NCI-H1436 (cell line): Measurements from ENCODE around the gene BMERB1.
"Not testable (repeated sequence)": the region's sequence is repeated elsewhere in the genome, so short reads cannot be mapped to it uniquely, and the experiment has no call there.

ENCODE experiments used
- DNase-seq: peaks from one replicate; lab custom pipeline; 2025; lab: John Stamatoyannopoulos, UW

BMERB1 gene

DNA sequence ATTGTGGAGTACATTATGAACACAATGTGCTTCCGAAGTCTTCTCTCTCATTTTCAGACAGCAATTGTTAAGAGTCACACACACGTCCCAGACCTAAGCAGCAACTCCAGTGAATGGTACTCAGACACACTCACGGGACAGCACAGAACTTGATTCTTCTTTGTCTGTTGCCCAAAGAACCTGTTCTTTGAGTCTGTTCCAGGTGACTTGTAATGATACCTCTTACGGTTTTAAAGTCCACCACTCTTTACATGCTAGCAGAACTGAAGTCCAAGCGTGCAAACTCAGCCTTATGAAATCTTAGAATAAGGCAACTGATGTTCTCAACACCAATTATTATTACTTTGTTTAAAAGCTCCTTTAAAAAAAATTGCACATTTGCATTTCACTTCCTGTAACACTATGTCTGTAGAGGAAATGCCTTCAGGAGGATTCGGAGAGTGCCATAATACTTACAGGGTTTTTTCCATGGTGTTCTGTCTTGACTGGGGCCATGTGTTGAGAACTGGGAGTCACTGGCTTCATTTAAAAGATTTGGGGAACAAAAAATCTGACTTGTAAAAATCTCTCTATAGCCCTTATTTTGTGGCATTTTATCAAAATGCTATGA, 160.4 kb downstream of the BMERB1 start:
- no peak for DNase-seq

DNA sequence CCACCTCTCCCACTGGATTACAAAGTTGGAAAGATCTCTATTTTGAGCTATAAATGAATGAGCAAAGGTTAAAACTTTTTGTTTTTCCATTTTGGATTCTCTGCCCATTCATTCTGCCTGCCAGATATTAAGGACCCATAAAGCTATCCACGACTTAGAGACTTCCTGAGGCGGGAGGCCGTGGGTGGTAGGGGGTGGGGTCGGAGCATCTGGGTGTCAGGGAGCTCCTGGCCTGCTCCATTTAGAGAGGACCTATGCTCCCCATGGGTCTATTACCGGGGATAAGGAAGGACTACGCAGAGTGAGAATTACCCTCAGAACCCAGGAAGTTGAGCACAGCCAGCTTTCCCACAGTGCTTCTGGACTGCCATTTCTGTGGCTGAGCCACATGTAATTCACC, 162.7 kb downstream of the BMERB1 start:
- DNase-seq, result no peak

DNA sequence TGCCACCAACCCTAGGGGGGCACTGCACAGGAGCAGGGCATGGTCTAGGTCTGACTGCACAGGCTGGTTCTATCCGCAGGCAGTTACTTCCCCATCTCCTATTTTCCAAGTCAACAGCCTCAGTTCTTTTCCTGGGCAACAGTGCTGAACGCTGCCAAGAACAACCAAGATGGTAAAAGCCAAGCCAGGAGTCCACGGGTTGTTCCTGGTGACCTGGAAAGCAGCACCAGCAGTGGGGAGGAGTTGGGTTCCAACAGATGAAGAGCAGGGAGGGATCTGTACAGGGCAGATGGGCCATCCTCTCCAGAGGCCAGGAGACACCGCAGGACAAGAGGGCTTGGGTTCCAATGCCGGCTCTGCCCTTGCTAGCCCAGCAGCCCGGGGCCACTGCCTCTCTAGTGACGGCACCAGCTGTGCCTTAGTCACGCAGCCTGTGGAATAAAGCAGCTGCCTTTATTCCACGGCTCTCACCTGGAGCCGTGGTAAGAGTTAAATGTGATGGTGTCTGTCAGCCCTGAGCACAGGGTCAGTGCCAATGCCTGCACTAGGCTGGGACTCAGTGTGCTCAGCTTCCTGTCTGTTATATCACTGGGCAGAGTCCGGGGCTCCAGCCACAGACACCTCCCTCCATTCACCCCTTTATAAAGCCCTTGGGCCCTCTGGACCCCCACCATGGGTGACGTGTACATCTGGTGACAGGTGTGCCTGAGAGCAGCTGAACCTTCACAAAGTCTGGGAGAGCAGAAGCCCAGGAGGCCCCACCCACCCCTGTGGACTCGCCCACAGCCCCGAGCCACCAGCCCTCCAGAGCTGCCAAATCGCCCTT, 163.6 kb downstream of the BMERB1 start:
- no peak for DNase-seq

DNA sequence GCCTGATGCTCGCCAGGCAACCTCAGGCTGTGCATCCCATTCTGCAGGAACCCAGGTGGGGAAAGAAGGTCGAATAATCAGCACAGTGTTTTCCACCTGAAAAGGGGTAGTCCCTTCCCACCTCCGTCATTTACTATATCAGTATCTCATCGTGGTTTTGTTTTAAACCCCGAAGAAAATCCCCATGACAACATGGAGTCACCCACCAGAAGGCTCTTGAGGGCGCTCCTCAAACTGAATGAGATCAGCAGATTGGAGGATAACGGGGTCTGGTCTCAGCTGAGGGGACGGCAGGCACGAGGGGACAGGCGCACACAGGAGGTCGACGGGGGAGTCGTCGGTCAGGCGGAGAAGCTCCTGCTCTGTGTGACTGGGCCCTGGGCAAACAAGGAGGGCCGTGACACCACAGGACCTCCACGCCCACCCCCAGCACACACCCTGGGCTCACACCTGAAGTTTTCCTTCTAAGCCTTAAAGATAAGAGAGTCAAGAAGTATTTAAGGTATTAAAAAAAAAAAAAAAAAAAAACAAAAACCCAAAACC, 164.3 kb downstream of the BMERB1 start:
- no peak for DNase-seq

DNA sequence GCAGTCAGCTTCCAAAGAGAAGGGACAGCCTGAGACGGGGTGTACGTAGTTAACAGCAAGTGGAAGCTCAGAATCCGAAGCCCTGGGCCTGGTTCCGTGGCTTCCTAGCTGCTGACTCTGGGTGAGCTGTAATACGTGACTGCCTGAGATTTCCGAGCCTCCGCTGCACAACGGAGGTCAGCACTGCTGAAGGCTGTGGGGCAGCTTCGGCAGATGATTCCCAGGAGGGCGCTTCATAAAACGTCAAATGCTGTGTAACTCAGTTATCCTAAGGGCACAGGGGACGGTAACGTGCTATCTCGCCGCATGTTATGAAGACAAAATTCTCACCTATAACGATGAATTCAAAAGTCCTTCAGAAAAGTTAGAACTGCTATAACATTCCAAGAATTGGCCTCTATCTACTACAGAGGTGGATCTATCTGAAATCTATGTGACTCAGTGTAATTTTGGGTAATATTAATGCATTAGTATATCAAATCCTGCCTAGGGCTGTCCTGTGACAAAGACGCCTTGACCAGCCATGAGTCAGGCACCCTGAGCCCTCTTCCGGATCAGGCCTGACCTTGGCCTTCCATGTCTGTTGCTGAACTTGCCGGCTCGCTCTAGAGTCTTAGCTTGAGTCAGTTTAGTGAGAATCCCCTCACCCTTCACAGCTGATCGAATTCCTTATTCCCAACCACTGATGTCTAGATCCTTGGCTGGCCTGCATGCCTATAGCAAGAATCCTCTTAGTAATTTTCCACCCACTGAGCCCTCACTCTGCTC, 165.1 kb downstream of the BMERB1 start:
- DNase-seq, result no peak

DNA sequence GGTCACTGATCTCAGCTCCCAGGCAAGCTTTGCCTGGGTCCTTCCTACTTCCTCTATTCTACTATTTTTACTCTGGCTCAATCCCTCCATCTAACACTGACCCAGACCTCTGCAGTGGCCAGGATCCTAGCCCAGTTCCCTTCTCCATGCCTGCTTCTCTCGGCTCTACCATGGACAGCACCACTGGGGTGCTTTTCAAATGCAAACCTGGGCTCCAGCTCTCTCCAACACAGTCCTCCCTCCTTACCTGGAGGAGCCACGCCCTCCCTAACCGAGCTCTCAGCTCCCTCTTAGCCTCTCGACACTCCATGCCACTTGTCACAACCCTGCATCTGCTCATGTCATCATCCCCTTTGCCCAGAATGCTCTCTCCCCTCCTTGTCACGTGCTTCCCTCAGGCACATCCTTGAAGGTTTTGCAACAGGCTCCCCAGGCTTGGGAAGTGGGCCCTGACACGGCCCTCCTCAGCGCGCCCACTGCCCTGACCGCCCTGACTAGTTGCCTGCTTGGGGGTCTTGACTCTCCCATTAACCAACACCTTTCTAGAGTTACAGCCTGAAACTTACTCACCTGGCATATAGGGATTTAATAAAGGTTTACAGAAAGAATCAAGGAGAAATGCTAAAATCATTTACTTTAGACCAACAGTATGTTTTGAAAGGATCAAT, 167.0 kb downstream of the BMERB1 start:
- DNase-seq, result no peak

DNA sequence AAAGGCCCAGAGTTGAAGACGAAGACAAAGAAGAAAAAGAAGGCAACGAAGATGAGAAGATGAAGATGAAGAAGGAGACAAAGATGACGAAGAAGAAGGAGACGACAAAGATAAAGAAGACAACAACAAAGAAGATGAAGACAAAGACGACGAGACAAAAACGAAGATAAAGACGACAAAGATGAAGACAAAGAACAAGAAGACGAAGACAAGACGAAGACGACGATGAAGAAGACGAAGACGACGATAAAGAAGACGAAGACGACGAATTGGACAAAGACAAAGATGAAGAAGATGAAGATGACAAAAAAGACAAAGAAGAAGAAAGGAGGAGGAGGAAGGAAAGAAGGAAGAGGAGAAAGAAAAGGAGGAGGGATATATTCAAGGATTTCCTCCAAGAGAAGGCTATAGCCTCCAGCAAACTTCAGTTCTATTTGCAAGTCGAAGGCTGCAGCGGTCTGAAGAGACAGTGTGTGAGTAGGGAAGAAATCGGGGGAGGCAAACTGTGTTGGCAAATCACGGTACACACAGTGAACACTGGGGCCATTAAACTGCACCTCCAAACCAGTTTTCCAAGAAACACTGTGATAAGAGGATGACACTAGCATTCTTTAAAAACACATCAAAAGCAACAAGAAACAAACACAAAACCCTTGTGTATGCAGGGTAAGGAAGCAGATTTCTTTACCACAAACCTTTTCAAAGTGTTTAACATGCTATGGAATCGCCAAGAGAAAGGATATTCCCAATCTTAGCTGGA, 168.1 kb downstream of the BMERB1 start:
- DNase-seq, result no peak

DNA sequence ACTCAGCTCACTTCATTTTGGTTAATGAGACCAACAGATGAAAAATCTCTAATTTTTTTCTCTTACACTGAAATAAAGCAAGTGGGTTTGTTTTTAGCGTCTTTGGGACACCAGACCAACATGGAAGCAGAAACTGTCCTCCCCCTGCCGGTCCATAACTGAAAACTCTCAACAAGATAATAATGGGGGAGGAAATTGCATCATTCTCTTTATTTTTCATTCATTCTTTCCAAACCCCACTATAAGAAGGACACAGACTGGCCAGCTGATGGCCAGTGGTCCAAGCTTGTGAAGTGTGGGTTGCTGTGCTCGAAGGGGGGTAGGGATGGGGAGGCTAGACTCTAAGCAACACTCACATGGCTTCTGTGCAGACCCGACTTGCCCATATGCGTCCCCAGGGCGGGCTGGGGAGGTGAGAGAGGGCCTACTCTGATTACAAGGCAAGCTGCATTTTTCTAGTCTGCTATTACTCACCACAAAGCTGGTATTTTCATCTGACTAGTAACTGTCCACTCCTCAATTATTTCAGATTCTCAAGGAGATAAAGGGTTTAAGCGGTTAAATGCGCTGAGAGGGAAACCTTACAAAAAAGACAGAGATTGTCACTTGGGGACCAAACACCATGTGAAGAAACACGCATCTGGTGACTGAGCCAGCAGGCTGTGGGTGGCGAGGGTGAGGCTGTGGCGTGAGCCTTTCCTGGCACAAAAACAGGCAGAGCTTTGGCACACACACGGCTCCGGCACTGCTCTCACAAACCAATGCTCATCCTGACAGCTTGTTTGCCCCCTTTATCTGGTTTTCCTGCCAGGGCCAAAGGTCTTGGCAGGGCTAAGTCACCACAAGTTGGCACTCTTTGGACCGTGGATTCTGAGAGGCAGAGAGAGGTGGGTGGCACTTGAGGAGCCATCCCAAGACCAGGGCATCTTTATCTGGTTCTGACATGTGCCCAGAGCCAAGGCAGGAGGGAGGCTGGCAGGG, 170.4 kb downstream of the BMERB1 start:
- no peak for DNase-seq

DNA sequence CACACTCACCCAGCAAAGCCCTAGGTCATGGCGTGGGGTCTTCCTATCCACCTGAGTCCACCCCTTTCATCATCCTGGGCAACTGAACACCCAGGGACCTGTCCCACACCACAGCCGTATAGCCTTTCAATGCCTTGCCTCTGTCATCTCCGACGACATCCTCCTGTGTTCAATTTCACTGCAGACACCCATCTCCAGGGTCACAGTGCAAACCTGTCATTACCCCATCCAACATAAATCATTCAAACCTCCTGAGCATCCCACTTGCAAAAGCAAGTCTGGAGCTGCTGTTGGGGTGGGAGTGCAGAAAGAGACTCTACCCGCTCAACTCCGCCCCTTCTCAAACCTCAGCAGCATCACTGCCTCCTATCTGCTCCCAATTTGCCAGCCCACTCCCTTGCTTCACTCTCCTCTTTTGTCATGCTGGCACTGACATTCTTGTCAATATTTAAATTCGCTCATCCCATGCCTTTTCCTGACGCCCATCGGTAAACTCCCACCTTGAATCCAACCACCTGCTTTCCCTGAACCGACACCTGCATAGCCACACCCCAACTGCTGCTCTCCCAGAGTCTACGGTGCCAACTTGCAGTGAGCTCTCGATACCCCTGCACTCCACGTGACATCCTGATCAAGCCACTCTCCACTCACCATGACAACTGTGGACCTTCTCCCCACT, 171.6 kb downstream of the BMERB1 start:
- DNase-seq, result no peak

DNA sequence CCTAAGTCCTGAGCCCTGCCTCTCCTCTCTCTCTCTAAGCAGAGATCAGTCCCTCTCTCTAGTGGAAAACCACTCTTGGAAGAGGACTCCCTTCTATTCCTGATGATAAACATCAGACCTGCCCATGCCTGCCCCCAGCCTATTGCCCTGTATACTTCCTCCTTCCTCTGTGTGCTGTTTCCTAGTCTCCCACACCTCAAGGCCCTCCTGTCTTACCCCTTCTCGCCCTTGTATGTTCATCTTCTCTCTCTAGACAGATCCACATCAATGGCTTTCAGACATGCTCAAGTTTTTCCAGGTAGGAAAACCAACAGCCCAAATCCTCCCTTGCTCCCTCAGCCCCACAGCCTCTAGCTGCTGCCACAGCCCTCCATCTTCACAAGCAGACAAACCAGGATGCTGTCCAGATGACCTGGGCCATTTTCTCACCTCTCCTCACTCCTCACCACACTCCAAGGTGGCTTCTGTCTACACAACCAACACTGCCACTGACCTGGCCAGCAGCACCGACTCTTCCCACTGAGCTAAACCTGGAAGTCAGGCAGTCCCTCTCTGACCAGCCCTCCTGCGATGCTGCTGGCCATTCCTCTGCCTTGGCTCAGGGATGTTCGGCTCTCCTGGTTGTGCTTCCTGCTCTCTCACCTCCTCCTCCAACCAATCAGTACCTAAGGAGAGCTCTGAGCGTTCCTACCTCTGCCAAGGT, 172.3 kb downstream of the BMERB1 start:
- DNase-seq, result no peak

DNA sequence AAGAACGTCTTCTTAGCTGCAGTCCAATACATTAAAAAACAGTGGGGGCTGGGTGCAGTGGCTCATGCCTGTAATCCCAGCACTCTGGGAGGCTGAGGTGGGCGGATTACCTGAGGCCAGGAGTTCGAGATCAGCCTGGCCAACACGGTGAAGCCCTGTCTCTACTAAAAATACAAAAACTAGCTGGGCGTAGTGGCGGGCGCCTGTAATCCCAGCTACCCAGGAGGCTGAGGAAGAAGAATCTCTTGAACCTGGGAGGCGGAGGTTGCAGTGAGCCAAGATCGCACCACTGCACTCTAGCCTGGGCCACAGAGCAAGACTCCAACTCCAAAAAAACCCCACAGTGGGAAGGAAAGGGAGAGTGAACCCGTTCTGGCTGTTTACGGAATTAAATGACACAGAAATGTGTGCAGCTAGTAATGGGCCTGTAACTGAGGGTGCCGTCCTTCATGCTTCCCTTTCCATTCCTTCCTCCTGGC, 172.9 kb downstream of the BMERB1 start:
- not testable (repeated sequence) for DNase-seq

DNA sequence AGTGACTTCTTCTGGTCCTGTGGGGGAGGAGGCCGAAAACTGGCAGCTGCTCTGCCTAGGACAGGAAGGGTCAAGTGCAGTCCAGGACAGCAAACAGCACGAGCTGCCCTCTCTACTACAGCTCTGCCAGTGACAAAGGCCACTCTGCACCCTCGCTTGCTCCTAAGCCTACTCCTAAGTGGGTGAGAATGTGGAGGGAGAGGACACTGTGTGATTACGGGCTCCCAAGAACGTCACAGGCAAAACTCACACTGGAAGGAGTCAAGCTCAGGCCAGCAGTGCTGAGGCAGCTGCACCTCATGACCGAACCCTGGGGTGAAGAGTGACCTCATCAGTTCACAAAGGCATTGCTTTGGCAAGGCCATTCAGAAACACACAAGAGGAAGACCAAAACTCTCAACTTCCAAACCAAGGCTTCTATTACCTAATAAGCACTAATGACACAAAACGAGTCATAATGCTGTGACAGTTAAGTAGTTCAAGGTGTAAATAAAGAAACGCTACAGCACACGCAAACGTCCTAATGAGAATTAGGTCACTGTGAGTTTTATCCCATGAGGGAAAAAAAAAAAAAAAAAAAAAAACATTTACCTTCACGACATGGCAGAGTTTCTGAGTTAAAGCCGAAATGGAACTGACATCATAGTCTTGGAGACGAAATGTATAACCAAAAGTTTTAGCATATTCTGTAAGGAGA, 173.5 kb downstream of the BMERB1 start:
- no peak for DNase-seq

DNA sequence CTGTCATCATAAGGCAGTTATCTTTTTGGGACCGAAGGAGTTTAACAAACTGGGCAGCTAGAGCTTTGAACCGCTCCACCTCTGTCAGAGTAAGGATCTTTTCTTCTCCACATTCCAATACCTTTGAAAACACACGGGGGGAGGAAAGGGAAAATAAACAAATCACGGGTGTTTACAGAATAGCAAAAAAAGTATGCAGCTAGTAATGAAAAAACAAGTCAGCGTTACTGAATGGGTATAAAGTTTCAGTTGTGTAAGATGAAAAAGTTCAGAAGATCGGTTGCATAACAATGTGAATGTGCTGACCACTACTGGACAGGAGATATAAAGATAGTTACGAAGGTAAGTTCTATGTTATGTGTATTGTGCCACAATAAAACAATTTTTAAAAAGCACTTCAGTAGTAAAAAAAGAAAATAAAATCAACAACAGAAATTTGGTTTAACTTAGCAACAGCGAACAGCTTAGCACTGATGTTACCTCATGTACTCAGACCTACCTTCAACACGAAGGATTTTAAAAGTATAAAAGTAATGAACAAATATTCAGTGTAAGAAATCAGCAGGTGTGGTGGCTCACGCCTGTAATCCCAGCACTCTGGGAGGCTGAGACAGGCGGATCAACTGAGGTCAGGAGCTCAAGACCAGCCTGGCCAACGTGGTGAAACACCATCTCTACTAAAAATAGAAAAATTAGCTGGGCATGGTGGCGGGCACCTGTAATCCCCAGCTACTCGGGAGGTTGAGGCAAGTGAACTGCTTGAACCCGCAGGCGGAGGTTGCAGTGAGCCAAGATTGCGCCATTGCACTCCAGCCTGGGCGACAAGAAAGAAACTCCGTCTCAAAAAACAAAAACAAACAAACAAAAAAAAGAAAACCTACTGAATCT, 174.3 kb downstream of the BMERB1 start:
- no peak for DNase-seq

DNA sequence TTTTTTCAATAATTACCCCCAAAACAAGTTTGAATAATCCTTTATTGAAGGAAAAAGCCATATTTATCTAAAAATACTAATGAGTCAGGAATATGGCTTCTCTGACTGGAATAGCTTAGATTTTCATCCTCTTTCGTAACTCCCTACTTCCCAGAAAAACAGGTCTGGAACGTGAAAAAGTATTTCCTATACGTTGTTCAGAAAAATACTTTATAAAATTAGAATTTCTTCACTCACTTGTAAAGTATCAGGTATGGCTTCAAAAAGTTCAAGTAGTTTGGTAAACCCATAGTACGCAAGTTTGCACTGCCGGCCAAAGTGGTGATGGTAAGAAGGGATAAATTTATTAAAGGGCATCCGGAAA, 174.9 kb downstream of the BMERB1 start:
- no peak for DNase-seq

DNA sequence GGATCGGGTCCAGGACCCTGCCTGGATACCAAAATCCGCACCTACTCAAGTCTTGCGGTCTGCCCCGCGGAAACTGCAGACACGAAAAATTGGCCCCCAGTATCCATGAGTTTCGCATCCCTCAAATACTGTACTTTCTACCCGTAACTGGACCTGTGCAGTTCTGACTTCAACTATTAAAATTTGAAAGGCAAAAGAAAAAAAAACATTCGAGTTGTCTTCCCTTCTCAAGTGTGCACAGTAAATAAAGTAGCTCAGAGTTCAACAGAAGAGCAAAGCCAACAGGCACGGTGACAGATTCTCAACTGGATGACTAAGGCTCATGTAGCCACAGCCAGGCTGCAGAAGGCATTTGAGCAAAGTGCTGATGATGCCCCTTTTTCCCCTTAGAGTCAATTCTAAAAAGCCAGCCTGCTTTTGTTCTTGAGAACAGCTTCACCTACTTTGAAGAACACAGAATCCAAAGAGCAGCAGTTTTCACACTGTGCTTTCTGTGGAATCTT, 176.0 kb downstream of the BMERB1 start:
- no peak for DNase-seq

DNA sequence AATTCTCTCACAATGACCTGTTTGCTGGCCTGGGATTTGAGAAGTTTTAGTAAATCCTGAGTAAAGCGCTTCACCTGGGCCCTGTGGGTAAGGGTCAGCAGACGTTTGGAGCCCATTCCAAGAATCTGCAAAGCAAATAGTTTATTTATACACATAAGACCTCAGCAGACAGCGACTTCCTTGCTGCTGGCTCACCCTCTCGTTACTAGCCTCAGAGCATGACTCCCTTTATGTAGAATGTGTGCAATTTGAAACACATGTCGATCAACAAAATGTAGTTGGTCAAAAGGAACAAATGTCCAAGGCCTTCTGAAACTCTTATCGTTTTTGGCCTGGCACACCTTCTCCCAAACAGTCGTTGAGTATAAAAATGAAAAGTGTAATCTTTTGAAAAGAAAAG, 177.2 kb downstream of the BMERB1 start:
- DNase-seq, result no peak

DNA sequence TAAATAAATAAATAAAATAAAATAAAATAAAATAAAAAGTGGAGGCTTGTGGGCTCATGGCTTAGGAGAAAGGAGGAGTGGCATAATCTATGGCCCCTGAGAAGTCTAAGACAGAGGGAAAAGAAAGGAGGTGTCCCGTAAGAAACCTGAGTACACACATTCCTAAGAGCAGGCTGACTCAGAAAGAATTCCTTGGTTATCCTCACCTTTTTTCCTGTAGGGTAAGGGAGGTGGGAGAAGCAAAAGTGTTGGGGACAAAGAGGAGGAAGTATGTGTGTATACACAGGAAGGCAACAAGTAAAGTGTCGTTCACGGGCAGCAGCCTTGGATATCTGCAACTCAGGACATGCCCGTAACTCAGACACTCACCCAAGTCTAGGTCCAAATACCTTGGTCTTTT, 179.3 kb downstream of the BMERB1 start:
- no peak for DNase-seq
